ENCODE data around the gene CDC37L1.

DNA sequence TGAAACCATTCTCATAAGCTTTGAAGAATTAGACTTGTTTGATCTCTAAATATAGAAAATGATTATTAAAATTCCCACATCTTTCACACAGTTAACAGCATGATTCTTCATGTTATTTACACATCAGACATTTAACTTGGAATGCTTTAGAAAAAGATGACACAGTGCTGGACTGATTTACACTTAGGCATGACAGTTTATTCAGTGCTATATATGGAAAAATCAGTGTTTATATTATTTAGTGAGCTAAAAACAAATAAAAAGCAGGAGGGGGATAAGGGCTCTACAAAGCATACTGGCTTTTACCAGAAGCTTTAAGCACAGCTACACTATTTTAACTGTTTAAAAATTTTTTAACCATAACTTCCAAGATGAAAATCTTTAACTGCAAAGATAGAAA is 30.0 kb downstream of the CDC37L1 start:
- TF ChIP-seq CTCF (IDR thresholded peaks at IDR 0.05) (no peak), POLR2A (IDR thresholded peaks at IDR 0.05) (no peak)
